ENCODE measurements around the gene COL1A1.

COL1A1 gene

DNA sequence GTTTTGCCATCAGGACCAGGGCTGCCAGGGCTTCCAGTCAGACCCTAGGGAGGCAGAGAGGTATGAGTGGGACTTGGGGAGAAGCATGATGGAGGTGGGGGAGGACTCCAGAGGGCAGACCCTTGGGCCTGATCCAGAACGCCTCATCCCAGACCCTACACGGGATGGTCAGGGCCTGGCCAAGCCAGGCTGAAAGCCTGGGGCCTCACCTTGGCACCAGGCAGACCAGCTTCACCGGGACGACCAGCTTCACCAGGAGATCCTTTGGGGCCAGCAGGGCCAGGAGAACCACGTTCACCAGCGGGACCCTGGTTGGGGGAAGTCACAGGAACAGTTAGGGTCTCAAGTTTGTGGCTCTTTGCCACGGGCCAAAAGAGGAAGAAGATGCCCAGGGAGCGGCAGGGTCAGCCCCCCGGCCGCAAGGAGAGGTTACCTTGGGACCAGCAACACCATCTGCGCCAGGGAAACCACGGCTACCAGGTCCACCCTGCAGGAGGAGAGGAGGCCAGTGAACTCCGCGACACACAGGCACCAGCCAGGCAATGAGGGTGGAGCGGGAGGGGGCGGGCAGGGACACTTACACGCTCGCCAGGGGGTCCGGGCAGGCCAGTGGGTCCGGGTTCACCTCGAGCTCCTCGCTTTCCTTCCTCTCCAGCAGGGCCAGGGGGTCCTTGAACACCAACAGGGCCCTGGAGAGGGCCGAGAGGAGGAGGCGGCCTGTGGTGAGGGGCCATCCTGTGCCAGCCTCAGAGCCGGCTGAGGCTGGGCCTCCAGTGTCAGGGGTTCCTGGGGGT, 7.1 kb downstream of the COL1A1 start:
- TF ChIP-seq TAF1 (IDR thresholded peaks at IDR 0.05; ENCODE audit: borderline replicate concordance, insufficient read depth, low read length) = no peak

- no peak for TF ChIP-seq FOXP2 (optimal IDR thresholded peaks at IDR 0.05; ENCODE audit: borderline replicate concordance, extremely low read depth, extremely low read length, insufficient read depth)
- no peak for TF ChIP-seq POLR2AphosphoS5 (IDR thresholded peaks at IDR 0.05; ENCODE audit: low read depth, low read length)
- TF ChIP-seq TAF1 (IDR thresholded peaks at IDR 0.05; ENCODE audit: borderline replicate concordance, insufficient read depth, low read length) = no peak
- TF ChIP-seq, protein P1, sequence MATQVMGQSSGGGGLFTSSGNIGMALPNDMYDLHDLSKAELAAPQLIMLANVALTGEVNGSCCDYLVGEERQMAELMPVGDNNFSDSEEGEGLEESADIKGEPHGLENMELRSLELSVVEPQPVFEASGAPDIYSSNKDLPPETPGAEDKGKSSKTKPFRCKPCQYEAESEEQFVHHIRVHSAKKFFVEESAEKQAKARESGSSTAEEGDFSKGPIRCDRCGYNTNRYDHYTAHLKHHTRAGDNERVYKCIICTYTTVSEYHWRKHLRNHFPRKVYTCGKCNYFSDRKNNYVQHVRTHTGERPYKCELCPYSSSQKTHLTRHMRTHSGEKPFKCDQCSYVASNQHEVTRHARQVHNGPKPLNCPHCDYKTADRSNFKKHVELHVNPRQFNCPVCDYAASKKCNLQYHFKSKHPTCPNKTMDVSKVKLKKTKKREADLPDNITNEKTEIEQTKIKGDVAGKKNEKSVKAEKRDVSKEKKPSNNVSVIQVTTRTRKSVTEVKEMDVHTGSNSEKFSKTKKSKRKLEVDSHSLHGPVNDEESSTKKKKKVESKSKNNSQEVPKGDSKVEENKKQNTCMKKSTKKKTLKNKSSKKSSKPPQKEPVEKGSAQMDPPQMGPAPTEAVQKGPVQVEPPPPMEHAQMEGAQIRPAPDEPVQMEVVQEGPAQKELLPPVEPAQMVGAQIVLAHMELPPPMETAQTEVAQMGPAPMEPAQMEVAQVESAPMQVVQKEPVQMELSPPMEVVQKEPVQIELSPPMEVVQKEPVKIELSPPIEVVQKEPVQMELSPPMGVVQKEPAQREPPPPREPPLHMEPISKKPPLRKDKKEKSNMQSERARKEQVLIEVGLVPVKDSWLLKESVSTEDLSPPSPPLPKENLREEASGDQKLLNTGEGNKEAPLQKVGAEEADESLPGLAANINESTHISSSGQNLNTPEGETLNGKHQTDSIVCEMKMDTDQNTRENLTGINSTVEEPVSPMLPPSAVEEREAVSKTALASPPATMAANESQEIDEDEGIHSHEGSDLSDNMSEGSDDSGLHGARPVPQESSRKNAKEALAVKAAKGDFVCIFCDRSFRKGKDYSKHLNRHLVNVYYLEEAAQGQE (IDR thresholded peaks at IDR 0.05; ENCODE audit: insufficient read depth in 1 of 2, low read depth in 2 of 2, low read length in 2 of 2) = no peak
Observed at GRCh38 chr17:50192618-50193291, 8.7 kb downstream of the COL1A1 start.

DNA sequence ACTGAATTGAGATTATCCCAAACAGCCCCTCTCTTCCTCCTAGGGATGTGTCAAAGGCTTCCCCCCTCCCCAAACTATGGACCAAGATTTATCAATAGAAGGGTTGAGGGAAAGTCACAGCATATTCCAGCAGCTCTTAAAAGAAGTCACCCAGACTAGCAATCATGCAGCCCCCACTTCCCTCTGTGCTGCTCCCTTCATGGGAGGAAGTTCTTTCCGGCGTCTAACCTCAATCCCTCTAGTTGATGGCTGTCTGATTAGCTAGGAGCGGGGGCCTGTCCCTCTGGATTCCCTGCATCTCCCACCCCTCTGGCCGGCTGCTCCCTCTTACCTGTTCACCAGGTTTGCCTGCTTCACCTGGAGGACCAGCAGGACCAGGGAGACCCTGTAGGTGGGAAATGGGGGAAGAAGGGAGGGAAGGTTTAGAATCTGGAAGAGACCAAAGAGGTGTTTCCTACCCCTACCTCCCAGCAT, 9.2 kb downstream of the COL1A1 start:
- TF ChIP-seq, protein P1 (IDR thresholded peaks at IDR 0.05; ENCODE audit: insufficient read depth in 1 of 2, low read depth in 2 of 2, low read length in 2 of 2) = no peak
- TF ChIP-seq FOXP2 (optimal IDR thresholded peaks at IDR 0.05; ENCODE audit: borderline replicate concordance, extremely low read depth, extremely low read length, insufficient read depth) = no peak
- no peak for TF ChIP-seq POLR2AphosphoS5 (IDR thresholded peaks at IDR 0.05; ENCODE audit: low read depth, low read length)
- TF ChIP-seq TAF1 (IDR thresholded peaks at IDR 0.05; ENCODE audit: borderline replicate concordance, insufficient read depth, low read length) = no peak
- no peak for TF ChIP-seq SIN3A (IDR thresholded peaks at IDR 0.05; ENCODE audit: borderline replicate concordance, insufficient read depth, low read length)

GRCh38 chr17:50191359-50192143, 9.9 kb downstream of the COL1A1 start:
- TF ChIP-seq POLR2AphosphoS5 (IDR thresholded peaks at IDR 0.05; ENCODE audit: low read depth, low read length) (no peak), SIN3A (IDR thresholded peaks at IDR 0.05; ENCODE audit: borderline replicate concordance, insufficient read depth, low read length) (no peak), FOXP2 (optimal IDR thresholded peaks at IDR 0.05; ENCODE audit: borderline replicate concordance, extremely low read depth, extremely low read length, insufficient read depth) (no peak), TAF1 (IDR thresholded peaks at IDR 0.05; ENCODE audit: borderline replicate concordance, insufficient read depth, low read length) (no peak)
- TF ChIP-seq, protein P1 (IDR thresholded peaks at IDR 0.05; ENCODE audit: insufficient read depth in 1 of 2, low read depth in 2 of 2, low read length in 2 of 2) = no peak

DNA sequence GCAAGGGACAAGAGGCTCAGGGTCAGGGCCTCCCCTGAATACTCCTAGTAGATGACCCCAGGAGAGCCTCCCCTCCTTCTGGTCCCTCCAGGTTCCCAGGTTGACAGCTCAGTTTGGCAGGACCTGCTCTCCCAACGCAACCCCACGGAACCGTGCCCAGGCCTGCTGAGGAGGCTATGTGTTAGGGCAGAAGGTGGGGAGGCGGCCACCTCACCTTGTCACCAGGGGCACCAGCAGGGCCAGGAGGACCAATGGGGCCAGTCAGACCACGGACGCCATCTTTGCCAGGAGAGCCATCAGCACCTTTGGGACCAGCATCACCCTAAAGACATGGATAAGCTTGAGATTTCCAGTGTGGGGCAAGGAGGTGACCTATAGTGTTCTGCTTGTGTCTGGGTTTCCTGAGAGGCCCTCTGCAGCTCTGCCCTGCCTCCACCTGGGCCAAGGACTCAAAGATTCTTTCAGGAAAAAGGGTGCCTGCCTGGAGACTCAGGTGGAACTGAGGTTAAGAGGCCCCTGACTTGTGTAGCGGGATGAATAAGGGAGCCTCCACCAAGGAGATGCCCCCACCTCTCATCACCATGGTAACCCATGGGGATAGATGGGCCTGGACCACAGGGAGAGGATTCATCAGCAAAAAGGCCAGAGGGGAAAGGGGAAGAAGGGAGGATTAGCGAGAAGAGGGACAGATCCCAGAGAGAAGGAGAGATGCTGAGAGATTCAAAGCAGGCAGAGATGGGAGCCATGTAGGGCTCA, 10.7 kb downstream of the COL1A1 start:
- TF ChIP-seq POLR2AphosphoS5 (IDR thresholded peaks at IDR 0.05; ENCODE audit: low read depth, low read length) (no peak), TAF1 (IDR thresholded peaks at IDR 0.05; ENCODE audit: borderline replicate concordance, insufficient read depth, low read length) (no peak), FOXP2 (optimal IDR thresholded peaks at IDR 0.05; ENCODE audit: borderline replicate concordance, extremely low read depth, extremely low read length, insufficient read depth) (no peak), SIN3A (IDR thresholded peaks at IDR 0.05; ENCODE audit: borderline replicate concordance, insufficient read depth, low read length) (no peak)
- TF ChIP-seq, protein P1 (IDR thresholded peaks at IDR 0.05; ENCODE audit: insufficient read depth in 1 of 2, low read depth in 2 of 2, low read length in 2 of 2) = no peak

Data from PFSK-1 (cell line).